ENCODE measurements around the gene MAP3K2. TPM values are rescaled to one million over a fixed set of nuclear protein-coding genes. Genes with fewer than 3 reads are reported as not detected.
A peak's percentile ranks its signal among the peaks of the same experiment; 100 is the strongest.

The MAP3K2 gene
- polyA plus RNA-seq, 3 donors: 23.9 to 30.7 (median 25.1) TPM

DNA sequence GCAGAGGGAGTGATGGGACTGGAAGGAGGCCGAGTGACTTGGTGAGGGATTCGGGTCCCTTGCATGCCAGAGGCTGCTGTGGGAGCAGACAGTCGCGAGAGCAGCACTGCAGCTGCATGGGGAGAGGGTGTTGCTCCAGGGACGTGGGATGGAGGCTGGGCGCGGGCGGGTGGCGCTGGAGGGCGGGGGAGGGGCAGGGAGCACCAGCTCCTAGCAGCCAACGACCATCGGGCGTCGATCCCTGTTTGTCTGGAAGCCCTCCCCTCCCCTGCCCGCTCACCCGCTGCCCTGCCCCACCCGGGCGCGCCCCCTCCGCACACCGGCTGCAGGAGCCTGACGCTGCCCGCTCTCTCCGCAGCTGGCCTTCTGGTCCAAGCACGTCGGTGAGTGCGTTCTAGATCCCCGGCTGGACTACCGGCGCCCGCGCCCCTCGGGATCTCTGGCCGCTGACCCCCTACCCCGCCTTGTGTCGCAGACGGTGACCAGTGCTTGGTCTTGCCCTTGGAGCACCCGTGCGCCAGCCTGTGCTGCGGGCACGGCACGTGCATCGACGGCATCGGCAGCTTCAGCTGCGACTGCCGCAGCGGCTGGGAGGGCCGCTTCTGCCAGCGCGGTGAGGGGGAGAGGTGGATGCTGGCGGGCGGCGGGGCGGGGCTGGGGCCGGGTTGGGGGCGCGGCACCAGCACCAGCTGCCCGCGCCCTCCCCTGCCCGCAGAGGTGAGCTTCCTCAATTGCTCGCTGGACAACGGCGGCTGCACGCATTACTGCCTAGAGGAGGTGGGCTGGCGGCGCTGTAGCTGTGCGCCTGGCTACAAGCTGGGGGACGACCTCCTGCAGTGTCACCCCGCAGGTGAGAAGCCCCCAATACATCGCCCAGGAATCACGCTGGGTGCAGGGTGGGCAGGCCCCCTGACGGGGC lies 35.0 kb upstream of the MAP3K2 start:
- no peak for DNase-seq (ENCODE audit: extremely low read depth in 1 of 11, low read depth in 9 of 11, low spot score in 4 of 11)

DNA sequence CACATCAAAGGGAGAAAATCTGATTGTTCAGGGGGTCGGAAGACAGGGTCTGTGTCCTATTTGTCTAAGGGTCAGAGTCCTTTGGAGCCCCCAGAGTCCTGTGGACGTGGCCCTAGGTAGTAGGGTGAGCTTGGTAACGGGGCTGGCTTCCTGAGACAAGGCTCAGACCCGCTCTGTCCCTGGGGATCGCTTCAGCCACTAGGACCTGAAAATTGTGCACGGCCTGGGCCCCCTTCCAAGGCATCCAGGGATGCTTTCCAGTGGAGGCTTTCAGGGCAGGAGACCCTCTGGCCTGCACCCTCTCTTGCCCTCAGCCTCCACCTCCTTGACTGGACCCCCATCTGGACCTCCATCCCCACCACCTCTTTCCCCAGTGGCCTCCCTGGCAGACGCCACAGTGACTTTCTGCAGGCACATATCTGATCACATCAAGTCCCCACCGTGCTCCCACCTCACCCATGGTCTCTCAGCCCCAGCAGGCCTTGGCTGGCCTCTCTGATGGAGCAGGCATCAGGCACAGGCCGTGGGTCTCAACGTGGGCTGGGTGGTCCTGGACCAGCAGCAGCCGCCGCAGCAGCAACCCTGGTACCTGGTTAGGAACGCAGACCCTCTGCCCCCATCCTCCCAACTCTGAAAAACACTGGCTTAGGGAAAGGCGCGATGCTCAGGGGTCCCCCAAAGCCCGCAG lies 34.2 kb upstream of the MAP3K2 start:
- DNase-seq (ENCODE audit: extremely low read depth in 1 of 11, low read depth in 9 of 11, low spot score in 4 of 11): no peak

DNA sequence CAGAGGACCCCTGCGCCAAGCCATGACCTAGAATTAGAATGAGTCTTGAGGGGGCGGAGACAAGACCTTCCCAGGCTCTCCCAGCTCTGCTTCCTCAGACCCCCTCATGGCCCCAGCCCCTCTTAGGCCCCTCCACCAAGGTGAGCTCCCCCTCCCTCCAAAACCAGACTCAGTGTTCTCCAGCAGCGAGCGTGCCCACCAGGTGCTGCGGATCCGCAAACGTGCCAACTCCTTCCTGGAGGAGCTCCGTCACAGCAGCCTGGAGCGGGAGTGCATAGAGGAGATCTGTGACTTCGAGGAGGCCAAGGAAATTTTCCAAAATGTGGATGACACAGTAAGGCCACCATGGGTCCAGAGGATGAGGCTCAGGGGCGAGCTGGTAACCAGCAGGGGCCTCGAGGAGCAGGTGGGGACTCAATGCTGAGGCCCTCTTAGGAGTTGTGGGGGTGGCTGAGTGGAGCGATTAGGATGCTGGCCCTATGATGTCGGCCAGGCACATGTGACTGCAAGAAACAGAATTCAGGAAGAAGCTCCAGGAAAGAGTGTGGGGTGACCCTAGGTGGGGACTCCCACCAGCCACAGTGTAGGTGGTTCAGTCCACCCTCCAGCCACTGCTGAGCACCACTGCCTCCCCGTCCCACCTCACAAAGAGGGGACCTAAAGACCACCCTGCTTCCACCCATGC lies 33.5 kb upstream of the MAP3K2 start:
- no peak for DNase-seq (ENCODE audit: extremely low read depth in 1 of 11, low read depth in 9 of 11, low spot score in 4 of 11)

DNA sequence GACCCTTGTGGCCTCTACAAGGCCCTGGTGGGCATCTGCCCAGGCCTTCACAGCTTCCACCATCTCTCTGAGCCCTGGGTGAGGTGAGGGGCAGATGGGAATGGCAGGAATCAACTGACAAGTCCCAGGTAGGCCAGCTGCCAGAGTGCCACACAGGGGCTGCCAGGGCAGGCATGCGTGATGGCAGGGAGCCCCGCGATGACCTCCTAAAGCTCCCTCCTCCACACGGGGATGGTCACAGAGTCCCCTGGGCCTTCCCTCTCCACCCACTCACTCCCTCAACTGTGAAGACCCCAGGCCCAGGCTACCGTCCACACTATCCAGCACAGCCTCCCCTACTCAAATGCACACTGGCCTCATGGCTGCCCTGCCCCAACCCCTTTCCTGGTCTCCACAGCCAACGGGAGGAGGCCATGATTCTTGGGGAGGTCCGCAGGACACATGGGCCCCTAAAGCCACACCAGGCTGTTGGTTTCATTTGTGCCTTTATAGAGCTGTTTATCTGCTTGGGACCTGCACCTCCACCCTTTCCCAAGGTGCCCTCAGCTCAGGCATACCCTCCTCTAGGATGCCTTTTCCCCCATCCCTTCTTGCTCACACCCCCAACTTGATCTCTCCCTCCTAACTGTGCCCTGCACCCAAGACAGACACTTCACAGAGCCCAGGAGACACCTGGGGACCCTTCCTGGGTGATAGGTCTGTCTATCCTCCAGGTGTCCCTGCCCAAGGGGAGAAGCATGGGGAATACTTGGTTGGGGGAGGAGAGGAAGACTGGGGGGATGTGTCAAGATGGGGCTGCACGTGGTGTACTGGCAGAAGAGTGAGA lies 32.5 kb upstream of the MAP3K2 start:
- no peak for DNase-seq (ENCODE audit: extremely low read depth in 1 of 11, low read depth in 9 of 11, low spot score in 4 of 11)

DNA sequence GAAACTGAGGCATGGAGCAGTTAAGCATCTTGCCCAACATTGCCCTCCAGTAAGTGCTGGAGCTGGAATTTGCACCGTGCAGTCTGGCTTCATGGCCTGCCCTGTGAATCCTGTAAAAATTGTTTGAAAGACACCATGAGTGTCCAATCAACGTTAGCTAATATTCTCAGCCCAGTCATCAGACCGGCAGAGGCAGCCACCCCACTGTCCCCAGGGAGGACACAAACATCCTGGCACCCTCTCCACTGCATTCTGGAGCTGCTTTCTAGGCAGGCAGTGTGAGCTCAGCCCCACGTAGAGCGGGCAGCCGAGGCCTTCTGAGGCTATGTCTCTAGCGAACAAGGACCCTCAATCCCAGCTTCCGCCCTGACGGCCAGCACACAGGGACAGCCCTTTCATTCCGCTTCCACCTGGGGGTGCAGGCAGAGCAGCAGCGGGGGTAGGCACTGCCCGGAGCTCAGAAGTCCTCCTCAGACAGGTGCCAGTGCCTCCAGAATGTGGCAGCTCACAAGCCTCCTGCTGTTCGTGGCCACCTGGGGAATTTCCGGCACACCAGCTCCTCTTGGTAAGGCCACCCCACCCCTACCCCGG lies 31.8 kb upstream of the MAP3K2 start:
- no peak for DNase-seq (ENCODE audit: extremely low read depth in 1 of 11, low read depth in 9 of 11, low spot score in 4 of 11)

DNA sequence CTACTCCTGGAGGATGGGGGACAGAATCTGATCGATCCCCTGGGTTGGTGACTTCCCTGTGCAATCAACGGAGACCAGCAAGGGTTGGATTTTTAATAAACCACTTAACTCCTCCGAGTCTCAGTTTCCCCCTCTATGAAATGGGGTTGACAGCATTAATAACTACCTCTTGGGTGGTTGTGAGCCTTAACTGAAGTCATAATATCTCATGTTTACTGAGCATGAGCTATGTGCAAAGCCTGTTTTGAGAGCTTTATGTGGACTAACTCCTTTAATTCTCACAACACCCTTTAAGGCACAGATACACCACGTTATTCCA lies 31.3 kb upstream of the MAP3K2 start:
- no peak for DNase-seq (ENCODE audit: extremely low read depth in 1 of 11, low read depth in 9 of 11, low spot score in 4 of 11)

DNA sequence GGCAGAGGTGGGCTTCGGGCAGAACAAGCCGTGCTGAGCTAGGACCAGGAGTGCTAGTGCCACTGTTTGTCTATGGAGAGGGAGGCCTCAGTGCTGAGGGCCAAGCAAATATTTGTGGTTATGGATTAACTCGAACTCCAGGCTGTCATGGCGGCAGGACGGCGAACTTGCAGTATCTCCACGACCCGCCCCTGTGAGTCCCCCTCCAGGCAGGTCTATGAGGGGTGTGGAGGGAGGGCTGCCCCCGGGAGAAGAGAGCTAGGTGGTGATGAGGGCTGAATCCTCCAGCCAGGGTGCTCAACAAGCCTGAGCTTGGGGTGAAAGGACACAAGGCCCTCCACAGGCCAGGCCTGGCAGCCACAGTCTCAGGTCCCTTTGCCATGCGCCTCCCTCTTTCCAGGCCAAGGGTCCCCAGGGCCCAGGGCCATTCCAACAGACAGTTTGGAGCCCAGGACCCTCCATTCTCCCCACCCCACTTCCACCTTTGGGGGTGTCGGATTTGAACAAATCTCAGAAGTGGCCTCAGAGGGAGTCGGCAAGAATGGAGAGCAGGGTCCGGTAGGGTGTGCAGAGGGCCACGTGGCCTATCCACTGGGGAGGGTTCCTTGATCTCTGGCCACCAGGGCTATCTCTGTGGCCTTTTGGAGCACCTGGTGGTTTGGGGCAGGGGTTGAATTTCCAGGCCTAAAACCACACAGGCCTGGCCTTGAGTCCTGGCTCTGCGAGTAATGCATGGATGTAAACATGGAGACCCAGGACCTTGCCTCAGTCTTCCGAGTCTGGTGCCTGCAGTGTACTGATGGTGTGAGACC lies 30.7 kb upstream of the MAP3K2 start, which contains the start of gene PROC:
PROC (plus strand) TSS at position 128 of the 812 bp plus-strand sequence. CDS start 1,516 bp downstream, outside the sequence.
- no peak for DNase-seq (ENCODE audit: extremely low read depth in 1 of 11, low read depth in 9 of 11, low spot score in 4 of 11)

DNA sequence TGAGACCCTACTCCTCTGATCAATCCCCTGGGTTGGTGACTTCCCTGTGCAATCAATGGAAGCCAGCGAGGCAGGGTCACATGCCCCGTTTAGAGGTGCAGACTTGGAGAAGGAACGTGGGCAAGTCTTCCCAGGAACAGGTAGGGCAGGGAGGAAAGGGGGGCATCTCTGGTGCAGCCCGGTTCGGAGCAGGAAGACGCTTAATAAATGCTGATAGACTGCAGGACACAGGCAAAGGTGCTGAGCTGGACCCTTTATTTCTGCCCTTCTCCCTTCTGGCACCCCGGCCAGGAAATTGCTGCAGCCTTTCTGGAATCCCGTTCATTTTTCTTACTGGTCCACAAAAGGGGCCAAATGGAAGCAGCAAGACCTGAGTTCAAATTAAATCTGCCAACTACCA lies 29.6 kb upstream of the MAP3K2 start:
- DNase-seq (ENCODE audit: extremely low read depth in 1 of 11, low read depth in 9 of 11, low spot score in 4 of 11): no peak

DNA sequence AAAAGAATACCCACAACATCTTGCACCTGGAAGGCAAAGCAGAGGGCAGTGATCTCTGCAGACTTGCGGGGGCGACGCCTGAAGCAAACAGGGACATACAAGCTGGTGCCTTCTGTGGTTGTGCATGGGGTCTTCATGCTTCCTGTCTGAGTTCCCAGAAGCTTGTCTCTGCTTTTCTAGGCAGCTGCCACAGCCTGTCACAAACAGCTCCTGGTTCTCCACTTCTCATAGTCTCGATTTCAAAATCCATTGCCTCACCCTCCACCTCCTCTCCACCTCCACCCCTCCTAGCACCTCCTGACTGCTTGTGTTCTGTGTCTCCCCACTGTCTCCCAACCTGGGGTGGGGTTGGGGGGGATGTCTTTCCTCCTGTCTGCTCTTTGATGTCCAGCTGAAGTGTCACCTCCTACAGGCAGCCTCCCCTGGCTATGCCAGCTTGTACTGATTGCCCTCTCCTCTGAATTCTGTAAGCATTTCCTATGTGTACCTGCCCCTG lies 28.8 kb upstream of the MAP3K2 start:
- DNase-seq (ENCODE audit: extremely low read depth in 1 of 11, low read depth in 9 of 11, low spot score in 4 of 11): no peak

DNA sequence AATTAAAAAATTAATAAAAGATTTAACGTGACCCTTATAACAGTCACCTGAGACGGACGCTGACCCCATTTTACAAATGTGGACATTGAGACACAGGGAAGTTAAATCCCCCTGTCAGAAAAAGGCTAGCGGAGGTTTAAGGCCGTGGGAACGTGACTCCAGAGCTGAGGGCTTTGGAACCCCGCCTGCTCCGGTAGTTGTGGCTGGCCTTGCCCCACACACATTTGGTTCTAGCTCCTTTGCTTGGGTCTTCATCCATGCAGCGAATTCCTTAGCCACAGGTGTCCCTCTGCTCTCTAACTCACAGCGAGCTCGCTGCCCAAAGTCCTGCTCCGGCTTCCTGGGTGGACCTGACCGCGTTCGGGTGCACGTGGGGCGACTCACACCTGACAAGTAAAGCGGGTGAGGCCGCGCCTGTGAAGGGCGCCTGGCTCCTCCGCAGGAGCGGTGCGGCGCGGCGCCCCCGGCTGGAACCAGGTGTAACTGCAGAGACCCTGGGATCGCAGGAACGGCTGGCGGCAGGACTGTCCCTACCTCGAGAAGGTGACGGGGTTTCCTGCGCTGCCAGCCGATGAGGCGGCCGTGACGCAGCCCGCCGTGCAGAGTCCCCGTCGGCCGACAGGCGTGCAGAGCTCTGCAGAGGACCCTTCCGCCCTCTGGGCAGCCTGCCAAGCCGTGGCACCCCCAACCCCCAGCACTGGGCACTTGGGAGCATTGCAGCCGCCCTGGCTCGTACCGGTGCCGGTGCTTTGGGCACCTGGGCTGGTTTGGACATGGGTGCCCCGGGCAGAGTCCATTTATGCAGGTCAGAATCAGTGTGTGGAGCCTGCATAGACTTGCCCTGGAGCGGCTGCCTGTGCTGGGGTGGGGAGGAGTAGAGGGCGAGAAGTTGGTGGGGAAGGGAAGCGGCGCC lies 28.1 kb upstream of the MAP3K2 start:
- DNase-seq (ENCODE audit: extremely low read depth in 1 of 11, low read depth in 9 of 11, low spot score in 4 of 11): peak in 4 of 11 donors; percentile 41 to 68 (median 60)

DNA sequence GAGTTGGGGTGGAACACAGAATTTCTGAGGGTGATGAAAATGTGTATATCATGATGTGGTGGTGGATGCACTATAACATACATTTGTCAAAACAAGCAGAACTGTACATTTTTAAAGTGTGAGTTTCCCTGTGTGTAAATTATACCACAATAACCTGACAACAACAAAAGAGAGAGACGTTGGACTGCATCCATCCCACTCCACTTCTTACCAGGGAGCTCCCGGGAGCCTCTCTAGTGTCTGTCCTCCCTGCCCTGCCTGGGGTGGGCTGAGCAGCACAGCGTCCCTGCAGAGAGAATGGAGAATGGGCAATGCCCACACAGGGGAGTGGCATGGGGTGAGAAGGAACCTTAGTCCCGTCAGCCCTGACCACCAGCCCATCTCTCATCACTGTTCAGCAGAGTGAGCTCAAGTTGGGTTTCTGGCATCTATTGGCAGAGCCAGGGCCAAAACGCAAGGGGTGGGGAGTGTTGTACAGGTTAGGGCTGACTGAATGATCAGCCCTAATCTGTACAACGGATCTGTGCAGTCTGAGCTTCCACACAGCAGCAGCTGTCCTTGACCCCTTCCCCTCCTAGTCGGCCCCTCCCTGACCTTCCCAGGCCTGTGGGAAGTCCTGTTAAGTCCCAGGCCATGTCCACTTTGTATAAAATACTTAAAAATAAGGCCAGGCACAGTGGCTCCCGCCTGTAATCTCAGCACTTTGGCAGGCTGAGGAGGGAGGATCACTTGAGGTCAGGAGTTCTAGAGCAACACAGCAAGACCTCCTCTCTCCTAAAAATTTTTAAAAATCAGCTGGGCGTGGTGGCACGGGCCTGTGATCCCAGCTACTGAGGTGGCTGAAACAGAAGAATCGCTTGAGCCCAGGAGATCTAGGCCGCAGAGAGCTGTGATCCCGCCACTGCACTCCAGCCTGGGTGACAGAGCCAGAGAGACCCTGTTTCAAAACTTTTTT lies 27.1 kb upstream of the MAP3K2 start:
- DNase-seq (ENCODE audit: extremely low read depth in 1 of 11, low read depth in 9 of 11, low spot score in 4 of 11): no peak

DNA sequence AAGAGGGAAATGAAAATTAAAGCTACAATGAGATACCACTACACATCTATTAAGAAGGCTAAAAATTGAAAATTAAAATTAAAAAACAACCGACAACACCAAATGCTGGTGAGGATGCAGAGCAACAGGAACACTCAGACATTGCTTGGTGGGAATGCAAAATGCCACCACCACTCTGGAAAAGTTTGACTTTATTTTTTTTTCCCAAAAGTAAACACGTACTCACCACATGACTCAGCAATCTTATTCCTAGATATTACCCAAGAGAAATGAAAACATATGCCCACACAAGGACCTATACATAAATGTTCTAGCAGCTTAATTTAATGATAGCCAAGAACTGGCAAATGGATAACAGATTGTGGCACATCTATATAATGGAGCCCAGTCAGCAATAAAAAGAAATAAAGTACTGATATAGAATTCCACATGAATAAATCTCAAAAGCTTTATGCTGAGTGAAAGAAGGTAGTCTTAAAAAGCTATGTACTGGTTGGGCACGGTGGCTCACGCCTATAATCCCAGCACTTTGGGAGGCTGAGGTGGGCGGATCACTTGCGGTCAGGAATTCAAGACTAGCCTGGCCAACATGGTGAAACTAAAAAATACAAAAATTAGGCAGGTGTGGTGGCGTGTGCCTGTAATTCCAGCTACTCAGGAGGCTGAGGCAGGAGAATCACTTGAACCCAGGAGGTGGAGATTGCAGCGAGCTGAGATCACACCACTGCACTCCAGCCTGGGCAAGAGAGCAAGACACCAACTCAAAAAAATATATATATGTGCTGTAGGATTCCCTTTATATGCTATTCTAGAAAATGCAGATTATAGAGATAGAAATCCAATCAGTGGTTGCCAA lies 26.2 kb upstream of the MAP3K2 start:
- no peak for DNase-seq (ENCODE audit: extremely low read depth in 1 of 11, low read depth in 9 of 11, low spot score in 4 of 11)

DNA sequence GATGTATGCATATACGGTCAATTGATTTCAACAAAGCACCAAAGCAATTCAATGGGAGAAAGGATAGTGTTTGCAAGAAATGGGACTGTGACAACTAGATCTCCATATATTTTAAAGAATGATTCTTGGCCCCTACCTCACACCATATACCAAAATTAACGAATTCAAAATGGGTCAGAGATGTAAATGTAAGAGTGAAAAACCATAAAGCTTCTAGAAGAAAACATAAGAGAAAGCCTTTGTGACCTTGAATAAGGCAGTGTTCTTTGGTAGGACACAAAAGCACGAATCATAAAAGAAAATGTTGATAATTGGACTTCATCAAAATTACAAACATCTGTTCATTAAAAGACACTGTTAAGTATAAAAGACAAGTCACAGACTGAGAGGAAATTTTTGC lies 25.4 kb upstream of the MAP3K2 start:
- DNase-seq (ENCODE audit: extremely low read depth in 1 of 11, low read depth in 9 of 11, low spot score in 4 of 11): no peak

DNA sequence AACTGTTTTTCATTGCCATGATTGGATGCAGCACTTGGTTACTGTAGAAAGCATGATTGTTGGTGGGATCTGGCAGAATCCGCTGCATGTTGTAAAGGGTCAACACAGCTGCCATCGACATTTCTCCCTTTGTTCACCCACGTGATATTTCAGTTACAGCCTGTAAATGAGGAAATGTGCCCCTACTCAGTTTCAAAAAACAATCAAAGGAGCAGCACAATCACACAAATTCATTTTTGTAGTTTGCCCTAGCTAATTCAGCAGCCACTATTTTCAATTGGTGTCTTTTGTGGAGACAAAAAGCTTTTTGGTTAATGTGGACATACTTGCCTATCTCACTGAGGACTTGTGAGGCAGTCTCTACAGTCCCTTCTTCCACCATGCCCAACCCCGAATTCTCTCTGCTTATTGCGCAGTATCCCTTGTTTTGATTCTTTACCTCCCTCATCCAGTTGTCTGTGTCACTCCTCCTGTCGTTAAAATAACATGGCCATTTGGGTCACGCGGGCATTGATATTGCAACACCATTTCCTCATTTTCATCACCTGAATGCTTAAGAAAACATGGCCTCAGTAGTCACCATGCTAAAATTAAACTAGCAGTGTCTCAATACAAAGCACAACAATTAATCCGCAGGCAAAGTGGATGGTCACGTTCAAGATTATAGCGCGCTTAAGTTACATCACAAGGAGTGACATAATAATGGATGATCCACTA lies 24.0 kb upstream of the MAP3K2 start:
- DNase-seq (ENCODE audit: extremely low read depth in 1 of 11, low read depth in 9 of 11, low spot score in 4 of 11): no peak

Data from renal cortex interstitium (tissue), 11 donors.